ENCODE measurements around the gene UGT8.
"Not testable (repeated sequence)": the region's sequence is repeated elsewhere in the genome, so short reads cannot be mapped to it uniquely, and the experiment has no call there.

Gene UGT8

DNA sequence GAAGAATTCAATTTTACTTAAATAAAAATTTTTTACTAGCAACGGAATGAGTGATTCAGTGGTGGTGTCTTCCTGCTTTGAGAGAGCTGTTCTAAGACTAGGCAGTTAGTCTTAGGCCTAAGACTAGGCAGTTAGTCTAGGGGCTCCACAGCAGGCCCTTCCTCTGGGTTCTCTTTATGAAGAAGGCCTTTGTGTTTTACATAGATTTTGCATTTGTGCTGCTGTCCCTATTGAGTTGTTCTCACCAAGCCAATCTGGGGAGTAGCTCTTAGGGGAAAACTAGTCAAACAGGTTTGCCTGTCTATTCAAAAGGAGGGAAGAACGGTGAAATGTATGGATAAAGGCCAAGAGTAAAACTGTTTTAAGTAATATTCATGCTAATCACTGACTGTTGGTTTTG, 7.6 kb downstream of the UGT8 start:
- no peak for DNase-seq (ENCODE audit: low read depth)

DNA sequence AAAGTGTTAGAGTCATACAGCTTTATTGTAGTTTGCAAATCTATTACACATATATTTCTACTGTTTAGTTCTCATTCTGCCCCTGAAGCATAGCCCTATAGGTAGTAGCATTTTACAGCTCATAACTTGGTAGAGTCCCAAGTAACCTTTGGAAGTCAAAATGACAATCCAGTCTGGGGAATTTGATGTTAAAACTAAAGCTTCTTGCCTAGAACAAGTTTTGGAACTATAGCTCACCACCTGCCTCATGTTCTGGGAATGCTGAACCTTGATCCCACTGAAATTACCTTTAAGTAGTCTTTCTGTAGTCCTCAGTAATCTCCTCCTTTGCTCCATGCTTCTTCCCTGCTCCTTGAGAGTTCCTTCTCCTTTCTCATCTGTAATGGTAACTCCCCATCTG, 8.4 kb downstream of the UGT8 start:
- DNase-seq (ENCODE audit: low read depth), result no peak

DNA sequence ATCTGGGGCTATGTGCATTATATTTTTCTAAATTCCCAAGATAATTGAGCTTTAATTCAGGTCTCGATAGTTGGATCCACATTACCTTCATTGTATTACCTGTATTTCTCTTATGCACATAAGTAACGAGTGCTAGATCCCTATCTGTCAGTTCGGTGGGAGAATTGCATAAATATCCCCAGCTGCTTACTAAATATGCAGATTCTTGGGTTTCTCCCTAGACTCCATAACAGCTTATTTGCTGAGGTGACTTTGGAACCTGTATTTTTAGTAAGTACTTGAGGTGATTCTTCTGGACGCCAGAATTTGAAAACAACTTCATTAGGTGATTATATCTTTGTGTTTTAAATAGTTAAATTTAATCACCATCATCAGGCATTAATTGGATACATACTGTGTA, 15.0 kb downstream of the UGT8 start:
- no peak for DNase-seq (ENCODE audit: low read depth)

DNA sequence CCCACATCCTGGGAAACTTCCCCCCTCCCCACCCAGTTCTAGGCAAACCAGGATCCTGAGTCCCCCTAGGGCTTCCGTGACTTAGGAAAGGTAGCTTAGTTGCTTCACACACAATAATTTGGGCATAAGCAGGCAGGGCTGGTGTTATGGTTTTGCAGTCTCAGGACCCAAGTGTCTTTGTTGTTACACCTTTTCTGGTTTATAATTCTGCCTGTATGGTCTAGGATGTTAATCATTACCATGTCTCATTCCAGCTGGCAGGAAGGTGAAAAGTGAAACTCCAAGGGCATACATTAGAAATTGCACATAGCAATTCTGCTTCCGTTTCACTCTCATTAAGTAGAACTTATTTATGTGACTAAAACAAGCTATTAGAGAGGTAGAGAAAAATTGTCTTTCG, 16.8 kb downstream of the UGT8 start:
- DNase-seq (ENCODE audit: low read depth), result no peak

DNA sequence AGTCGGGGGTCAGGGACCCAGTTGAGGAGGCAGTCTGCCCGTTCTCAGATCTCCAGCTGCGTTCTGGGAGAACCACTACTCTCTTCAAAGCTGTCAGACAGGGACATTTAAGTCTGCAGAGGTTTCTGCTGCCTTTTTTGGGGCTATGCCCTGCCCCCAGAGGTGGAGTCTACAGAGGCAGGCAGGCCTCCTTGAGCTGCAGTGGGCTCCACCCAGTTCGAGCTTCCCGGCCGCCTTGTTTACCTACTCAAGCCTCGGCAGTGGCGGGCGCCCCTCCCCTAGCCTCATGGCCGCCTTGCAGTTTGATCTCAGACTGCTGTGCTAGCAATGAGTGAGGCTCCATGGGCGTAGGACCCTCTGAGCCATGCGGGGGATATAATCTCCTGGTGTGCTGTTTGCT, 17.4 kb downstream of the UGT8 start:
- not testable (repeated sequence) for DNase-seq (ENCODE audit: low read depth)

DNA sequence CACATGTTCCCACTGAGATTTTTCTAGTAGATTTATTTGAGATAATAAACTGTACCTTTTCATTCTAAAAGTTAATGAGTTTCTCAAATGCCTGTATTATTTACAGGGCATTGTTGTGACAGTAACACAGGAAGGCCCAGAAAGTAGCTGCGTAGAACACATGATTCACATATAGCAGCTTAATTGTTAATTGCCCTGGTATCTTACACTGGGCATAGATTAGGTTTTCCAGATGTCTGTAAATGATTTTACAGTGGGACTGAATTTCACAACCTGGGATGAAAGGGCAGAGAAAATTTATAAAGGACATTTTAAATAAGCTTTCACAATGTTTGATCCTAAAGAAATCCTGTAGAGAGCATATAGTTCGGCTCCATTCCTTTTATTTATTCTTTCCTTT, 27.6 kb downstream of the UGT8 start:
- no peak for DNase-seq (ENCODE audit: low read depth)

DNA sequence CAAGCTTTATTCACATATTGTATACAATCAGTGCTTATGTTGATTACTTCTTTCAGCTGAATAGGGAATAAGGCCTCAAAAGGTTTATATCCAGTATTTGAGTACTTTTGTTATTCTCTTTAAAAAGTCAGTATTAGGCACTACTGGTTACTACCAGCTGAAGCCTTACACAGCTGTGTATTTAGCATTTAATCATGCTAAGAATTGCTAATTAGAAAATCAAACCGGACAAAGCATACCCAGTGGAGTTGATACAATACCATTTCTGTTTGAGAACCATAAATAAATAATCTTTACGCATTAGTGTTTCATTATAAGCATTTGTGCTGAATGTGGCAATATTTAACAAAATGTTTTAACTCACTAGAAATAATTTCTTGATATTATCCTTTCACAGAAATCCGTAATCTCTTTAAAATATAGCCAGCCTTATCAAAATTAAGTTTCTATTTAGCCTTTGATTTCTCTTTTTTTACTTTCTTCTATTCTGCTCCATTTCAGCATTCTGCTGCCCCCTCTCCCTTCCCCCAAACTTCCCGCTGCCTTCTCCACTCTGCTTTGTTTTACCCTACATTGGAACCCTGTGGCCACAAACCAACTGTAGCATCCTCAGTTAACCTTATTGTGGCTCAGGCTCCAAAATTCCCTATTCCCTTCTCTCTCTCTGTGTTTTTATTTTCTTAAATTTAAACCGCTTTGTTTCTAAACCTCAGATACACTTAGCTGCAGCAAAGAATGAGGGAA, 37.8 kb downstream of the UGT8 start:
- no peak for DNase-seq (ENCODE audit: low read depth)

DNA sequence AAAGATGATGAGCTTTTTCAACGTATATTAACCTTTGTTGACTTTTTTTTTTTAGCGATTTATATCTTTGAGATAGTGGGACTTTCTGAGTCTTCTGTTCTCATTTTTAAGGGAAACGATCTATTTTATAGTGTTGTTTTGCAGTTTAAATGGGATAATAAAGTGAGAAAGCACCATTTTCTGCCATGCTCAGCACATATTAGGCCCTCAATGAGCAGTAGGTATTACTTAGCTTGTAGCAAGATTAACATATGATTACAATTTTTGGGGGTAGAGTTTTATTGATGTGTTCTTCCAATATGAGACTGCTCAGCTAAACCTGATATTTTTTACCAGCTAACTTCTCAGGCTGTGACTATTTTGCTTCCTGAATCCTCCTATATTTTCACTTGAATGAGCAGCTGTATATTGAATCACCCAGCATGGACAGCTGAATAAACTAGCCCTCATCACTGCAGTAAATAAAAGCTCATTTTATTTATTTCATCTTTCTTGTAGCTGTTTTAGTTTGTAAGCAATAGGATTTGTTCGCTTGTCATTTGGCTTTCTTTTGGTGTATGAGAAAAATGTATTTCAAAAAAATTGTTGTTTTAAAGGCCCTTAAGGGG, 43.7 kb downstream of the UGT8 start:
- no peak for DNase-seq (ENCODE audit: low read depth)

DNA sequence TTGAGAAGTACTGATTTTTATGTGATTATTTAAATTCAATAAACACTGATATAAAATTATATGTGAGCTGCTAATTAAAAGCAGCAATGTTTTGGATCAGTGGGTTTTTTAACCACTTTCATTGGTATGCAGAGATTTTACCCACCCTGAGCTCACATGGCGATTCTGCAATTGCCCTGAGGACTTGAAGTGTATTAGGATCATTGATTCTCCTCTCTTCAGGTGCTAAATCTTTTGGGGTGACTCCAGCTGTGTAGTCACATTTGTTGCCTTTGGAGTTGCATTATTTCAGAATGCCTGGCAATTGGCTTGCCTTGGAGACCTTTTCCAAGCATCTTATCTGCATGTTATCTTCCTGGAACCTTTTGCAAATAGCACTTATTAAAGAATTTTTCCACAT, 51.3 kb downstream of the UGT8 start:
- DNase-seq (ENCODE audit: low read depth), result no peak

DNA sequence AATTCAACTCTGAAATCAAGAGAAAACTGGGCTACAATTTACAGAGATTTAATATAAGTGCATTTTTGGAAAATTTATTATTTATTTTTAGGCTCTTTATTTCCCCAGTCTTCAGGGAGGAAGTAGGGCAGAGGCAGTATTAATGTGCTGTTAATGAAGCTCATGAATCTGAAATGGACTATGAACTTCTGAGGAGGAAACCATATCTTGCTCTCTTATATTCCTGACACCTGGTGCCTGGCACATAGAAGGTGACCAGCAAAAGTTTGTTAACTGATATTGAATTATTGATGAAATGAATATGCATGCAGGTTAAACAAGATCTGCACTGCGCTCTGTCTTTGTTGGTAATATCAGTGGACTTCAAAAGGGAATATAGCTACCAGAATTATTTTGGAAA, 55.1 kb downstream of the UGT8 start:
- no peak for DNase-seq (ENCODE audit: low read depth)

DNA sequence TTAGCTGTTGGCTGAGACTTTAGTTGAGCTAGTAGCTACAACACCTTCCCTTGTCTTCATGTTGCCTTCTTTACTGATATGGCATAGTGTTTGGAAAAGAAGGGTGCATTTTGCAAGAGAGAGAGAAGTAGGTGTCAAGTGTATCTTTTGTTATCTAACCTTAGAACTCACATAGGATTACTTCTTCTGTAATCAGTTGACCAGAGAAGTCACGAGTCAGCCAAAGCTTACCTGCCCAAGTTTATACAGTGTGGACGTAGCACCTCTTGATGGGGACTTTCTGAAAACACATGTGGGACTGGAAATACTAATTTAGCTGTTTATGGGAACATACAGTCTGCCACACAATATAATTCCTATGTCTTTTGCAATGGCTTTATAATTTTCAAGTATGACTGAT, 56.0 kb downstream of the UGT8 start:
- DNase-seq (ENCODE audit: low read depth), result no peak

DNA sequence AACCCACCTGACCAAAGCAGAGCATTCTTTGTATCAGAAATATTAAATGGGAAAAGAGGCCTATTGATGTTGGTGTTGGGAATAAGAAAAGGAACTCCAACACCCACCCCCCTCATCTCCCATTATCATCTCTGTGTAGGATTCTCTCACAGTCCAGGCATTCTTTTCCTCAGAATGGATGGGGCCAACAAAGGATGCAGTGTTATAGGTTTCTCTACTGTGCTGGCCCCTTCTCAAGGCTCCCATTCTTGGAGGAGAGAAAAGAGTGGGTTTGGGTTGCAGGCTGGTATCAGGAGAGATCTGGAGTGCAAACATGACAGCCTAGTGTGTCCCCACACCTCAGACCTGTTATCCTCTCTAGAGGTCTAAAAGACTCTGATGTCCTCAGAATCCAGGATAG, 59.6 kb downstream of the UGT8 start:
- DNase-seq (ENCODE audit: low read depth), result no peak

DNA sequence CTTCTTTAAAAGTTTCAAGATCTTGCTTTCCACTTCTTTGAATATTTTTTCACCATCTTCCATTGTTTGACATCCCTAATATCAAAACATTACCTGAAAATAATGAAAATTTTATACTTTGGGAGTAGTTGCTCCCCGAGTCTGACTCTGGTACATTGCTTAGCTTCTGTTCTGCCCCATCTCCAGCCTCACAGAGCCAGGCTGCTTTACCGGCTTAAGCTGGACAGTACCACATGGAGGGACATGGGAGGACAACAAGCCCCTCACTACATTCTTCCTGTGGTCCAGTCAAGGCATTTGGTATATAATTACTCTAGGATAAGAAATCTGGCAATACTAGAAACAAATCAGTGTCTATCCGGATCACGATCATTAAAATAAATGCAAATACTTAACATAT, 60.2 kb downstream of the UGT8 start:
- no peak for DNase-seq (ENCODE audit: low read depth)

DNA sequence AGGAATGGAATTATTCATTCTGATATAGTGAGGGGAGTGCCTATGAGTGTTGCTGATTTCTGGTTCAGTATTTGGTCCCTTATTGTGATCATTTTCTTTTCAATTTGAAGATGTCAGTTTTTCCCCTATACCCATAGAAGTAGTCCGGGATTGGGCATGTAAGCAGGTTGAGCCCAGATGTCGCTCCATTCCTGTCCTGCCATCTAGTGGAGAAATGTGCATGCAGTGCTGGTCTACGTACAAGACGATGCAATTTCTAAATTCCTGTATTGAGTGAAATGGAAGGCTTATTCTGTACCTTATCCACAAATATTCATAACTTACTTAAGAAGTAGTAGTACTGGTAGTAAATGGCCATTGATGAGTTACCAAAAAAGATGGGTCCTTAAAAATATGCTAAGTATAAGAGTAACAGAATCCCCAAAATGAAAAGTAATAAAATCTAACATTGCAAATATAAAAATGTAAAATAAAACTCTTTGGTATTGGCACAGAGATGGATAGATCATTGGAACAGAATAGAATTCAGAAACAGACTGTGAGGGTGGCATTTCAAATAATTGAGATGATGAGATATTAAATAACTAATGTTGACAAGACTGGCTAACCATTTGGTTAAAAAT, 60.9 kb downstream of the UGT8 start:
- DNase-seq (ENCODE audit: low read depth), result no peak

DNA sequence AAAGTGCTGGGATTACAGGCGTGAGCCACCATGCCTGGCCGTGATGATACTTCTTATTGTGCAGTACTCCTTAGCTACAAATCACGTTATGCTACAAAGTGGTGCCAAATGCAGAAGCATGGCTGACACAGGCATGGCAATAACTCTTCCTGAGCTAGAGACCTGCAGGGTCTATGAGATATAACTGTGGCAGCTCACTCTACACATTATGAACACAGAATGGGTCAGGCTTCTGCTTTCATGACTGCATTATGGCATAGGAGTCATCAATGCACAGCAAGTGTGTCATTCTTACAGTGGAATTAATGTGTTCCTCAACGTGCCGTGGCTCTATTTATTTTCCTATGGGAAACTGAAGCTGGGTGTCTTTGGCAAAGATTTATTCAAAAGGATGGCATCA, 64.5 kb downstream of the UGT8 start:
- no peak for DNase-seq (ENCODE audit: low read depth)

DNA sequence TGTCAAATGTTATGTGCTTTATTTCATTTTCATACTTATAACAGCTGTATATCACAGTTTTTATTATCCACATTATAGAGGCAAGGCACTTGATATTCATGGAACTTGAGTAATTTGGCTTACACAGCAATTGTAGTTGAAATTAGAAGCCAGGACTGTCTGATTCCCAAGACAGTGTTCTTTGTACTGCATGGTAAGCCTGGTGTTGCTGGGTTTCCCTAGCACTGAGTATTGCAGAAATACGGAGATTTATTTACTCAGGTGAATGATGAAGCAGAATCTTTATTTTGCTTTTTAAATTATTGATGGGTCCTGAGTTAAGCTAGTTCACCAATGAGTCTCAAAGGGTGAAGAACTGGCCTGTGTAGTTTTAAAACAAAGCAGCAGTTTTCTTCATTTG, 70.0 kb downstream of the UGT8 start:
- no peak for DNase-seq (ENCODE audit: low read depth)

DNA sequence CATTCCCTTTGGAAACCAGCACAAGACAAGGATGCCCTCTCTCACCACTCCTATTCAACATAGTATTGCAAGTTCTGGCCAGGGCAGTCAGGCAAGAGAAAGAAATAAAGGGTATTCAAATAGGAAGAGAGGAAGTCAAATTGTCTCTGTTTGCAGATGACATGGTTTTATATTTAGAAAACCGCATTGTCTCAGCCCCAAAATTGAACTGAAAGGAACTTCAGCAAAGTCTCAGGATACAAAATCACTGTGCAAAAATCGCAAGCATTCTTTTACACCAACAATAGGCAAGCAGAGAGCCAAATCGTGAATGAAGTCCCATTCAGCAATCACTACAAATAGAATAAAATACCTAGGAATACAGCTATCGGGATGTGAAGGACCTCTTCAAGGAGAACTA, 72.1 kb downstream of the UGT8 start:
- DNase-seq (ENCODE audit: low read depth), result not testable (repeated sequence)

DNA sequence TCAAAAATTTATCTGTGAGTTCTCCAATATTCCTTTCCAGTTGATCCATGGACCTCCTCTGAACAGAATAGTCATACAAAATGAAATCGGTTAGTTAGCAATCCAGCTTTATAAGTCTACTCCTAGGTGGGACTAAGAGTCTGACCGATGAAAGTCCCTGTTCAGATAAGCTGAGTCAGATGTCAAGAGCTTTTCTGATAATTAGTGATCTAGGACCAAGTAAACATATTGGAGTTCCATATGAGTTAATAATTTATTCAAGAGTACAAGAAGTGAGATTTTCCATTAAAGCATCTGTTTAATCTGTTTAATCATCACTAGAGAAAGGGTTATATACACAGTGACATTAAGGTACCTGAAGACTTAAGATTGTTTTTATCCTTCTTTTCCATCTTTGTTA, 74.7 kb downstream of the UGT8 start:
- no peak for DNase-seq (ENCODE audit: low read depth)

DNA sequence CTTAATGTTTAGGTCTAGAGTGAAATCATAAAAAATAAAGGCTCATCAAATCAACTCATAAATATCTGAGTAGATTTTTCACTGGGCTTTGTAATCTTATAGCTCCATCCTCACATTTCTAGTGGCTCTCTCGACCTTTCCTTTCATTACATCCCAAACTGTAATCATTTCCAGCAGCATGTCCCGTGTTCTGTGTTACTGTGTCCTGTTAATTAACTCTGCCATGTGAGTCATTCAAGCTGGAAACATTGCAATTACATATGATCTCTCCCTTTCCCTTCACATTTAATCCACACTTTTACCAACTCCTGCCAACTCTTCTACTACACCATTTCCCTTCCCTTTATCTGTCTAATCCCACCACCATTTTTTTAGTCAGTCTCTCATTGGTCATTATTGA, 75.5 kb downstream of the UGT8 start:
- DNase-seq (ENCODE audit: low read depth), result no peak

DNA sequence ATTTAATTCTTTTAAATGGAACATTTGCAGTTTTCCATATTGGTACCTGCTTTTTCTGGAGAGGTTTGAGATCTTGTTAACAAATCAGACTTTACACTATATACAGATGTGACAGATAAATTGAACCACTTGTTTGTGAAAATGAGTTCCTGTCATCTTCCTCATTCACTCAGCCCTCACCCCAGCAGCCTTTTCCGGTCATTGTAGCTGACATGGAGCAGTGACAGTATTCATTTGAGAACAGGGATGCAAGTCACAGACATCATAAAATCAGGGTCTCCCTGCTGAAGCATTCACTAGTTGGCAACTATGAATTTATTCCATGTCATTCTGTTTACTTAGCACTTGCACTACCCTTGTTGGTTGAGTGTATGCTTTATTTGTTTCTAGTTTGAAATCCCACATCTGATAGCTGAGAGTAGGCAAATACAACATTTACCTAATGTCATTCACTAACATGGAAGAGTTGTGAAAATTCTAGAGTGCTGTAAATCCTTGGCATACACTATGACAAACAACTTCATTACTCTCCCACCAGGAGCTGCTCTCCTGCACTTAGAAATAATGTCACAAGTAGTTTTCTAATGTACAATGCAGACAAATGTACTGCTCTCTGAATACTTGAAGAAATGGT, 78.9 kb downstream of the UGT8 start:
- no peak for DNase-seq (ENCODE audit: low read depth)

DNA sequence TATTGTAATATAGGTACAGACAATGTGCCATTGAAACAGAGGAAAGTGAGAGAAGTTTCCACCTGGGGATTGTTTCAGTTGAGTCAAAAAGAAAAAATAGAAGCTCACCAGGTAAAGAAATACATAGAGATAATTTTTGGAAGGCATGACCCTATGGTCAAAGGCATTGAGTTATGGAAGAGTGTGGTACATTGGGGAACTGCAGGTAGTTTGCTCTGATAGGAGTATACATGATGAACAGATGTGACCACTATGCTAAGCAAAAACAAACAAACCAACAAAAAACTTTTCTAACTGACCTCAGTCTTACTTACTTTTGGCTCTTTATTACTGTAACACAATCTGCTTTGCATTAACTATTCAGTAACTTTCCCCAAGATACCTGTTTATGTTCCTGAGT, 85.9 kb downstream of the UGT8 start:
- no peak for DNase-seq (ENCODE audit: low read depth)

DNA sequence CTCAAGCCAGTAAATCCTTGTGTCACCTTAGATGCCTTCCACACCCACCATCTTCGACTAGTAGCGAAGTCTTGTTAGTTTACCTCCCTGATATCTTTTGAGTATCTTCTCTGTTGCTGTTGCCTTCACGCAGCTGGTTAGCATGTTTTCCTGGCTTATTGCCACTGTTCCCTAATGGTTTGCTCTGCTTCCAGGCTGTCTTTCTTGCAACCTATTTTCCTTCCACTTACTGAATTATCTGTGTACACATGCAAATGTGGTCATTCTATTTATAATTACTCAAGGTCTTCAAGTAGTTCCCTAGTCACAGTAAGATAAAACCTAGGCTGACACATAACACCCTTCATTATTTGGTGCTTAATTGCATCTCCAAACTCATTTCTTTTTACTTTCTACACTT, 89.5 kb downstream of the UGT8 start:
- no peak for DNase-seq (ENCODE audit: low read depth)

DNA sequence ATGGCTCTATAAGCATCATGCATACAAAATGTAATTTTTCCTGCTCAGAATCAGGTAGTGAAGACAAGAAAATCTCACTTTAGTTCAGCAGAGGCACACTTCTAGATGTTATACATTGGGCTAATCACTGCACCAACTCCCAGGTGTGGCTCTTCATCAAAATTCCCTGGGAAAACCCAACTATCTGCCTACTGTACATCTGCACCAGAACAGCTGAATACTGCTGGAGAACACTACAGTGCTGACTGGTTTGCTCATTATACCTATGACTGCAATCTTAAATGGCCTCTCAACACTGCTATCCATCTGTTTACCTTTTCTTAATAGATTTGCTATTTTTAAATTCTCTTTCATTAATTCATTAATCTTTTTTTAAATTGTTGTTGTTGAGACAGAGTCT, 92.0 kb downstream of the UGT8 start:
- no peak for DNase-seq (ENCODE audit: low read depth)

Data from activated gamma-delta T cell treated with anti-CD3 and anti-CD28 coated beads, Interleukin-2, amount 50 U/mL, for 16 hours (primary cell).